Muscle of leg (tissue), 11 donors: Measurements from ENCODE around the gene MDFI. TPM values are rescaled to one million over a fixed set of nuclear protein-coding genes. Genes with fewer than 3 reads are reported as not detected.

Experiments
- DNase-seq: peaks from one replicate; pipeline ENCODE4 v3.0.0; 2013
- H3K27ac ChIP-seq: one replicate; pipeline ENCODE4 v1.5.1; 2013; ENCODE audit warnings: mild to moderate bottlenecking, low read length, control low read depth
- H3K27me3 ChIP-seq: one replicate; pipeline ENCODE4 v1.6.1; 2013; ENCODE audit warnings: low read length; ENCODE audit not compliant: control insufficient read depth, insufficient read depth
- H3K36me3 ChIP-seq: one replicate; pipeline ENCODE4 v1.6.1; 2013; ENCODE audit warnings: low read length; ENCODE audit not compliant: control insufficient read depth, insufficient read depth
- H3K4me1 ChIP-seq: one replicate; pipeline ENCODE4 v1.6.1; 2013; ENCODE audit warnings: low read length; ENCODE audit not compliant: control insufficient read depth, insufficient read depth
- H3K4me3 ChIP-seq: one replicate; pipeline ENCODE4 v1.5.1; 2013; ENCODE audit warnings: low read length, control low read depth
- H3K9me3 ChIP-seq: replicated peaks from 2 replicates; pipeline ENCODE4 v1.6.1; 2013; ENCODE audit warnings: low read depth, low read length; ENCODE audit not compliant: control insufficient read depth
- WGBS: methylation state at CpG from one replicate; pipeline ENCODE4 v1.1.5; 2013; ENCODE audit warnings: missing lambda C conversion rate; ENCODE audit not compliant: insufficient coverage; 5-methylcytosine and 5-hydroxymethylcytosine counted together
- polyA plus RNA-seq, 8 donors: library from polyadenylated mRNA; unstranded; fragments of 120-200 nt; gene quantifications; one replicate each; pipeline versions ENCODE4 v1.2.1 to v1.2.3, GENCODE V29; 2013; ENCODE audit warnings: inconsistent platforms in 1 of 8, low replicate concordance in 1 of 8; ENCODE audit not compliant: insufficient read length in 8 of 8, insufficient read depth in 1 of 8
- total RNA-seq: library from RNA; stranded (reverse); fragments of 120-200 nt; gene quantifications from one replicate; pipeline ENCODE4 v1.2.4, GENCODE V29; 2013

The MDFI gene
- total and polyA plus RNA-seq, 9 donors: 47.7 to 86.3 (median 77.4) TPM

DNA sequence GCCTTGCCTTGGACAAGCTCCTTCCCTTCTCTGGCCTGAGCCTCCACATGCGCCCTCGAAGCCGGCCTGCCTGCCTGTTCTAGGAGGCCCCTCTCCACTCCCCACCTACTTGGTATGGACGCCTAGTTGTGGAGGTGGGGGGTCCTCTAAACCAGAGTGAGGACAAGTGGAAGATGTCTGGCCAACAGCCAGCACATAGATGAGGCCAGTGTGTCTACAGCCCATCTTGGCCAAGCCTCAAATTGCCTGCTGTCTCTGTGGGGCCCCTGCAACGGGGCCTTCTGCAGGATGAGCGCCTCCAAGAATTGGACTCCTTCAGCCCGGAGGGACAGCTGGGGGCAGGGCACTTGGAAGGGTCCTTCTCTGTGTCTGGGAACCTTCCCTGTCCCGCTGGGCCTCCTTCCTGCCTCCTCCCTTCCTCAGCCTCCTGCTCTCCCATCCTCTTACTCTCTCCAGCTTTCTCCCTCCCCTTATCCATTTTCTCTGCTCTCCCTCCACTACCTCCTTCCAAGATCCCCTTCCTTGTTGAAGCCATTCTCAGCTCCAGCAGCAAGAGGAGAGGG is 1.6 kb downstream of the MDFI start:
- peaks cover 81% of the 10 kb centered on the region for H3K4me1 ChIP-seq
- peak overlapping the region; percentile 78 for H3K4me3 ChIP-seq
- H3K36me3 ChIP-seq: peaks cover 17% of the 10 kb centered on the region
- peak overlapping the region; percentile 92 for H3K27ac ChIP-seq
- H3K9me3 ChIP-seq: no peaks in the 10 kb centered on the region
- H3K27me3 ChIP-seq: peaks cover 11% of the 10 kb centered on the region
- peak; percentile 94 for DNase-seq
- 8% methylated on average over 4 of the region's 8 CpGs for WGBS

DNA sequence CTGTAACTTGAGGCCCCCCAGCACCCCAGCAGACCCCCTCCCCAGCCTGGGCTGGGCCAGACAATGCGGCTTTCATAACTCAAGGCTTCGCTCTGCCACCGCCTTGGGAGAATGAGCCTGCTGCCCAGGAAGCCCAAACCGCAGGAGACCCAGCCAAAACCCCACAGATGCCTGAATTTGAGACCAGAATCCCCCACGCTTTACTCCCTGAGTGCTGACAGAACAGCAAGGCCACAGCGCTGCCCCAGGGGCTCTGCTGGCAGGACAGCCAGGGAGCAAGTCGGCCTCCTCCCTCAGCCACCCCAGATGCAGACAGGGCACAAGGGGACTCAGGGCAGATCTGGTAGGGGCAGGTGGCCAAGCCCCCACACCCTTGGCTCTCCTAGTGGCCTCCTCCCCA is 2.2 kb downstream of the MDFI start:
- Histone ChIP-seq H3K9me3 (no peaks in the 10 kb centered on the region), H3K27ac (peak overlapping the region; percentile 92), H3K27me3 (peaks cover 11% of the 10 kb centered on the region), H3K4me1 (peaks cover 81% of the 10 kb centered on the region), H3K36me3 (peaks cover 21% of the 10 kb centered on the region), H3K4me3 (peak overlapping the region; percentile 78)
- WGBS: 42% methylated on average over 4 of the region's 7 CpGs
- DNase-seq: peak; percentile 61

DNA sequence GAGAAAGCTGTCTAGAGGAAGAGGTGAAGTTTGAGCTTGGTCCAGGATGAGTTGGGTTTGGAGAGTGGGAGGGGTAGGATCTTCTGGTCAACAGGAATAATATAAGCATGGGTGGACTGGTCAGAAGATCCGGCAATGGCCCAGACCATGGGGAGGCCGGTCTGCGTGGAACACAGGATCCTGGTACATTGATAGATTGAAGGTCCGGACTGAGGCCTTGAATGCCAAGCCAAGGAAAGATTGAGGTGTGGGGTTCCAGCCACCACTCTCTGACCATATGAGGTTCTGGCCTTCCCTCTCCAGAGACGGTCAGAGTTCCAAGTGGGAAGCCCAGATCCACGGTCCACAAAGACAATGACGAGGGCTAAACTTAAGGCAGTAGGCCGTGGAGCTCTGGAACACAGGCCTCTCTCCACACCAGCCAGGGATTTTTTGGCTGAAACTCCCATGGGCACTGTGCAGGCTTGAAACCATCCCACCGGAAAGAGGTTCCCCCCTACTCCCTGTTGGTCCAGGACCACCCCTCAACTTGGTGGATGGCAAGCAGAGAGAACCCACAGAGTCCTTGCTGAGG is 3.2 kb downstream of the MDFI start:
- no peak overlapping the region for H3K4me3 ChIP-seq
- H3K36me3 ChIP-seq: peaks cover 31% of the 10 kb centered on the region
- WGBS: 56% methylated on average over 8 of the region's 9 CpGs
- H3K27me3 ChIP-seq: peaks cover 11% of the 10 kb centered on the region
- H3K27ac ChIP-seq: no peak overlapping the region
- DNase-seq: no peak
- peaks cover 90% of the 10 kb centered on the region for H3K4me1 ChIP-seq
- H3K9me3 ChIP-seq: no peaks in the 10 kb centered on the region

DNA sequence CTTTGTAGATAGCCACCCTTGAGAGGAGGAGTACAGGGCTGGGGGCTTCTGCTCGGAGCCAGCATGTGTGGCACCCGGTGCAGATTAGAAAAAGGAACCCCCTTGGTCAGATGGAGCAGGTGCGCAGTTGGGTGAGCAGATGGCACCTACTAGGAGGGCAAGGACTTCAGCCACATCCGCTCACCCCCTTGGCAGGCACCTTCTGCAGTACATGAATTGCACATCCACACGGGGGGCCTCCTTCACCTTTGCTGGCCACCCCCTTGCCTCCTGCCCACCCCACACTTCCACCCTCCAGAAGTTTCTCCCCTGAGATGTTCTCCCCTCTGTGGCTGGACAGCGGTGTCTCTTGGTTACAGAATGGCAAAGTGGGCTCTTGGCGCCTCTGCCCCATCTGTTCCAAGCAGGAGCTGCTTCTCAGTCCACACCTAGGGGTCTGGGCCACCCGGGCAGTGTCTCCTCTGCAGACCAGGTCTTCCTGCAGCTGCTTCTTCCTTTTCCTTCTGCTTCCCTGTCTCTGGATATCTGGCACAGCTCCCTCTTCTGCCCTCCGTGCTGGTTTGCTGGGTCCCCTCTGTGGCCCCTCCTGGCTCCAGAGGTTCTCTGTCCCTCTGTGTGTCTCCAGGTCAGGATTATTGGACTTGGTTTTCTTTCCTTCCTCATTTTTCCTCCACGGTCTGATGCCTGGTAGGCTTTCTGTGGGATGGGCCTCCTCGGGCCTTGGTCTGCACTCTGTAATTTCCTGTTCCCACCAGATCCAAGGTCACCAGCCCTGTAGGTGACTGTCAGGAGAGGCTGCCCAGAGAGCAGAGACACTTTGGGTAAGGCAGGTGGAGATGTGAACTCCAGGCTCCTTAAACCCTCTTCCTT is 4.1 kb downstream of the MDFI start:
- Histone ChIP-seq H3K4me1 (peaks cover 90% of the 10 kb centered on the region), H3K27me3 (peaks cover 8% of the 10 kb centered on the region)

DNA sequence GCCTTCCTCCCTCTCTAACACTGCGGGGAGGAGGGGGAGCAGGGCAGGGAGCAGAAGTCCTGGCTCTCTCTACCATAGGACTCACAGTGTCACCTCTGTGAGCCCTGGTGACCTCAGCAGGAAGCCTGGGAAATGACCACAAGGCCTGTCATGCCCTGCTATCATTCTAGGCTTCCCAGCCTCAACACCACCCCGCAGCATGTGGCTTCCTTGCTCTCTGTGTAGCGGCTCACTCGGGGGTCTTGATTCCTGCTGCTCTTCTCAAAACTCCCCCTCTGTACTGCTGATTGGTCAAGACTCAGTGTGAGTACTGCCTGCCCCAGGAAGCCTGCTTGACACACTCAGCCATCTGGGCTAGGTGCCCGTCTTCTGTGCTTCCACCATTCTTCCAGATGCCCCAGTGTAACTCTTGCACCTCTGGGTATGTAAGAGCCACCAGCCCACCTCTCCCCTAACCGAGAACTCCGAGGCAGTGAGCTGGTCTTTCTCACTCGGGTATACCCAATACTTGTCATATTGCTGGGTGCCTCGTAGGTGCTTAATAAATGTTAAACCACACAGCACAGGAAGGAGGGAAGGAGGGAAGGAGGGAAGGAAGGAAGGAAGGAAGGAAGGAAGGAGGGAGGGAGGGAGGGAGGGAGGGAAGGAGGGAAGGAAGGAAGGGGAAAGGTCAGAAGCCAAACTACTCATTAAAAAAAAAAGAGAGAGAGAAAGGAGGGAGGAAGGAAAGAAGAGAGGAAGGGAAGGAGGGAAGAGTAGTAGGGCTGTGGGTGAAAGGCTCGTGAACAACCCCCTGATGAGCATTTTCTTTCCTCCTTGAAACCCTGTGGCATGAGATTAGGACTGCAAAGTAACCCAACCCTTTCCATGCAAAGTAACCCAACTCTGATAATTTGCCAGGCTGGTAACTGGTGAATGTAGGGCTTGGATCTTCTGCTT is 5.0 kb downstream of the MDFI start:
- H3K4me1 ChIP-seq: peaks cover 92% of the 10 kb centered on the region

More for the DNA sequence above, 4.1 kb downstream of the MDFI start:
- DNase-seq: no peak
- 66% methylated on average over 6 of the region's 11 CpGs for WGBS
- Histone ChIP-seq H3K9me3 (no peaks in the 10 kb centered on the region), H3K4me3 (no peak overlapping the region), H3K27ac (no peak overlapping the region), H3K36me3 (peaks cover 39% of the 10 kb centered on the region)

DNA sequence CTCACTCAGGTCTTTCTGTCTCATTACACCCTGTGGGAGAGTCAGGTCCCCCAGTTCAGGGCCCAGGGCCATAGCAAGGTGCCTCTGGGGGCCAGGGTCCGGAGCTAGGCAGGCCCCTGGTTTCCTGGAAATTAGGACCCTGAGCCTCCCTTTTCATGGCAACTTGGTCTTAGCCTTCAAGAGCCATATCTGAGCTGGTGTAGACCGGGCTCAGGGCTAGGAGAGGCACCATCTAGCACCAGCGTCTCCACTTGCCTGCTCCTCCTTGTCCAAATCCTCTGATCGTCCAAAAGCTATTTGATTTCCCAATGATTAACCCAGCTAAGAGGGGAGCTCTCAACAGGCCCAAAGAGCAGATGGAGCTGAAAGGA is 5.6 kb downstream of the MDFI start:
- no peak for DNase-seq
- Histone ChIP-seq H3K27me3 (no peaks in the 10 kb centered on the region), H3K9me3 (no peaks in the 10 kb centered on the region), H3K36me3 (peaks cover 51% of the 10 kb centered on the region), H3K4me1 (peaks cover 98% of the 10 kb centered on the region), H3K4me3 (no peak overlapping the region), H3K27ac (no peak overlapping the region)
- 55% methylated on average over 4 of the region's 4 CpGs for WGBS

More for the DNA sequence above, 5.0 kb downstream of the MDFI start:
- H3K4me3 ChIP-seq: no peak overlapping the region
- H3K27me3 ChIP-seq: no peaks in the 10 kb centered on the region
- peaks cover 48% of the 10 kb centered on the region for H3K36me3 ChIP-seq
- H3K9me3 ChIP-seq: no peaks in the 10 kb centered on the region
- H3K27ac ChIP-seq: no peak overlapping the region
- no peak for DNase-seq
- 28% methylated on average over 4 of the region's 10 CpGs for WGBS

DNA sequence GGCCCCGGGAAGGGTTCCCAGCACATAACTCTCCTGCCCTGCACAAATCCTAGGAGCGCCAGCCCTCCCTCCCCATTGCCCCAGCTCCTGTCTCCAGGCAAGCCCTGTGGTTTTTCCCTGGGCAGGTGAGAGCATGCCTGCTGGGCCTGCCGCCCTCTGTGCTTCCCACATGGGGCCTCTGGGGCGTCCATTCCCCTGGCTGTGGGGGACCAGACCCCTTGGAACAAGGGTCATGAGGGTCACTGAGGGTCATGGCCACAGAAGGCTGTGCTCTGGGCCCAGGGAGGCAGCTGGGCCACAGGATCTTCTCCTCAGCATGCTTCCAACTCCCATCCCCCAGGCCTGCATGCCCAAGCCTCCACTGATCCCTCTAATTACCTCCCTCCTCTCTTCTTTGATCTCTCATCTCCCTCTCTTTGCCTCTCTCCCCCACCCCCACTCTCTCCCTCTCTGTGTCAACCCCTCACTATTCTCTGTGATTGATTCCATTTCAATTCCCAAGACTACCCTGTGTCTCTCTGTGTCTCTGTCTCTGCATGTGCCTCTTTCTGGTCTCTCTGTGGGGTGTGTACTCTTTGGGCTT is 6.1 kb downstream of the MDFI start:
- no peak for DNase-seq
- Histone ChIP-seq H3K9me3 (no peaks in the 10 kb centered on the region), H3K27ac (no peak overlapping the region), H3K27me3 (no peaks in the 10 kb centered on the region), H3K36me3 (peaks cover 52% of the 10 kb centered on the region), H3K4me3 (no peak overlapping the region), H3K4me1 (peaks cover 98% of the 10 kb centered on the region)
- 43% methylated on average over 4 of the region's 4 CpGs for WGBS

DNA sequence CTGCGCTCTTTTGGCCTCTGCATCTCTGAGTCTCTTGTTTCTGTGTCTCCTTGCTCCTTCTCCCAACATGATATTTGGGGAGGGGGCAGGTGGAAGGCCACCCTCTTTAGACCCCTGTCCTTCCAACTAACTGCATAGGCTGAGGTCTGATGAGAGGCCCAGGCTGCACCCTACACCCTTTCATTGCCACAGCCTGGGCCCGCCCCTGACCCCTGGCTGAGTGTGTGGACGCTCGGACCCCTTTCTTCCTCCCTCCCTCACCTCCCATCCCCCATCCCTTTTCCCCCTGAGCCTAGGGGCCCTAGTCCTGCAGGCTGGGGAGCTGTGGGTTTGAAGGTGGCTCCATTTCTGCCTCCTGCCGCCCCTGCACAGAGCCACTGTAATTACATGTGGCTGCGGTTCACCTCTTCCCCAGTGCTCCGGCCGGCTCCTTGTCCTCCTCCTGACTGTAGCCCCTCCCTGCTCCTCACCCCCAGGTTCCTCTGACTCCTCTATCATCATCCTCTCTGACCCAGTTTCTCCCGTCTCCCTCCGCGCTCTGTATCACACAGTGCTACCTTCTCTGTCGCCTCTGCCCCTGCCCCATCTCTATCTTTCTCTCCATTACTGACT is 6.8 kb downstream of the MDFI start:
- H3K36me3 ChIP-seq: peaks cover 58% of the 10 kb centered on the region
- peaks cover 97% of the 10 kb centered on the region for H3K4me1 ChIP-seq
- no peak for DNase-seq
- 33% methylated on average over 8 of the region's 12 CpGs for WGBS
- no peak overlapping the region for H3K27ac ChIP-seq
- H3K4me3 ChIP-seq: no peak overlapping the region
- no peaks in the 10 kb centered on the region for H3K27me3 ChIP-seq
- no peaks in the 10 kb centered on the region for H3K9me3 ChIP-seq

DNA sequence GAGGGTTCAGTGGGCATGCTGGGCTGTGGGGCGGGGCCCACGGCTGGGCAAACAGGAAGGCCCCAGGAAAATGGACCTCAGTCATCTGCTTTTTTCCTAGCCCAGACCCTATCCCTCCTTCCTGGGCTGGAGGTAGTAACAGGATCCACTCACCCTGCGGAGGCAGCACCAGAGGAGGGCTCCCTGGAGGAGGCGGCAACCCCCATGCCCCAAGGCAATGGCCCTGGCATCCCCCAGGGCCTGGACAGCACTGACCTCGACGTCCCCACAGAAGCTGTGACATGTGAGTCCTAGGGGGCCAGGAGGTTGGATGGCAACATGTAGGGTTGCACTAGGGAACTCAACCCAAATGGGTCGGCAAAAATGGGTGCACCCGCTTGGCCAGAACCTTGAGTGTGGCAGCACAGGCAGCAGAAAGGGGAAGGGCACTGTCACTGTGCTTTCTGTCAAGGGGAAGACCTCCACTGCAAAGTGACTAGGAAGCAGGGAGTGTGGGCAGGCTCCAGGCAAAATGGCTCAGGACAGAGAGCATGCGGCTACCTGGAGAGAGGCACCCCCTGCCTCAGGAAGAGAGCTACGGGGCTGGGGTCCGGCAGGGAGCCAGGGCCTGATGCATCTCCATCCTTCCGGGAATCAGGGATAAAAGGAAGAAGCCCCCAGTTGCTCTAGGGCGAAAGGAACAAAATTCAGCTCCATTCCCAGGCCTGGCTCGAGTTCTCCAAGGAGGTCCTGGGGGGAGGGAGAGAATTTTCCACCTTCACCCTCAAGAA is 7.9 kb downstream of the MDFI start:
- Histone ChIP-seq H3K4me1 (peaks cover 86% of the 10 kb centered on the region), H3K27me3 (no peaks in the 10 kb centered on the region), H3K27ac (no peak overlapping the region), H3K4me3 (no peak overlapping the region), H3K9me3 (no peaks in the 10 kb centered on the region), H3K36me3 (peaks cover 63% of the 10 kb centered on the region)
- DNase-seq: no peak
- 70% methylated on average over 12 of the region's 14 CpGs for WGBS
